A549 (cell line): Measurements from ENCODE around the gene SUMF1.

Experiments
- CEBPB ChIP-seq, 2 experiments: fragments of >200 bp in 1 of 2; sonication (Bioruptor Twin) in 1 of 2; formaldehyde crosslinking in 1 of 2; IDR thresholded peaks; 2 replicates each; pipeline ENCODE4 v1.6.1; 2012 to 2016
- EHMT2 ChIP-seq: fragments of 200-600 bp; sonication (generic); IDR thresholded peaks from 2 replicates; pipeline ENCODE4 v1.6.1; 2016; ENCODE audit warnings: antibody characterized with exemption, low read depth, mild to moderate bottlenecking, moderate library complexity

- TF ChIP-seq CEBPB (IDR thresholded peaks at IDR 0.05) (no peak), EHMT2 (no peak)
These were observed 115.8 kb downstream of the SUMF1 start for GRCh38 chr3:4351164-4351855.
